Breast epithelium (tissue), 3 donors: ENCODE measurements around the gene MCL1.

ENCODE experiments used
- POLR2AphosphoS5 ChIP-seq, 3 donors: sonication (generic); formaldehyde crosslinking; IDR thresholded peaks; one replicate each; pipeline ENCODE4 v1.6.1; 2017; ENCODE audit warnings: antibody characterized with exemption in 3 of 3
- TF ChIP-seq, protein P1 (sequence below), 3 donors: fragments of 450-650 bp; IDR thresholded peaks; one replicate each; pipeline ENCODE4 v1.5.1; 2016 to 2017; ENCODE audit warnings: antibody characterized with exemption in 3 of 3, mild to moderate bottlenecking in 3 of 3, moderate library complexity in 3 of 3

DNA sequence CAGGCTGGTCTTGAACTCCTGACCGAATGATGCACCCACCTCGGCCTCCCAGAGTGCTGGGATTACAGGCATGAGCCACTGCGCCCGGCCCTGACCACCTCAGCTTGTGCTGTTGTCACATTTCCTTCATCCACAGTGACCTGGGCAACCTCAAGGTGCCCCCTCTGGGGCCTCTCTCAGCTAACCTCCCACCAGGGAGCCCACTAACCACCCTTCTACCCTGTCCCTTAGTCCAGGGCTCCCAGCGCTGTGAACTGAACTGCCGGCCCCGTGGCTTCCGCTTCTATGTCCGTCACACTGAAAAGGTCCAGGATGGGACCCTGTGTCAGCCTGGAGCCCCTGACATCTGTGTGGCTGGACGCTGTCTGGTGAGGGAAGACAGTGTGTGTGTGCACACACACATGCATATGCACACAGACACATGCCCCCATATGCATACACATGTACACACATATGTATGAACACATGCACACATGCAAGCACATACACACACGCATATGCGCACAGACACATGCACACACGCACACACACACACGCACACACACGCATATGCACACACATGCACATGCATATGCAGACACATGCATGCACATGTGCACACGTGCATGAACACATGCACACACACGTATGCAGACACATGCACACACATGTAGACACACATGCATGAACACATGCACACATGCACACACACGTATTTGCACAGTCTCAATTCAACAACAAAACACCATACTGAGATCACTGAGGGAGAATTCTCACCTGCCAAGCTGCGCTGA lies 24.0 kb downstream of the MCL1 start:
- TF ChIP-seq, protein P1, sequence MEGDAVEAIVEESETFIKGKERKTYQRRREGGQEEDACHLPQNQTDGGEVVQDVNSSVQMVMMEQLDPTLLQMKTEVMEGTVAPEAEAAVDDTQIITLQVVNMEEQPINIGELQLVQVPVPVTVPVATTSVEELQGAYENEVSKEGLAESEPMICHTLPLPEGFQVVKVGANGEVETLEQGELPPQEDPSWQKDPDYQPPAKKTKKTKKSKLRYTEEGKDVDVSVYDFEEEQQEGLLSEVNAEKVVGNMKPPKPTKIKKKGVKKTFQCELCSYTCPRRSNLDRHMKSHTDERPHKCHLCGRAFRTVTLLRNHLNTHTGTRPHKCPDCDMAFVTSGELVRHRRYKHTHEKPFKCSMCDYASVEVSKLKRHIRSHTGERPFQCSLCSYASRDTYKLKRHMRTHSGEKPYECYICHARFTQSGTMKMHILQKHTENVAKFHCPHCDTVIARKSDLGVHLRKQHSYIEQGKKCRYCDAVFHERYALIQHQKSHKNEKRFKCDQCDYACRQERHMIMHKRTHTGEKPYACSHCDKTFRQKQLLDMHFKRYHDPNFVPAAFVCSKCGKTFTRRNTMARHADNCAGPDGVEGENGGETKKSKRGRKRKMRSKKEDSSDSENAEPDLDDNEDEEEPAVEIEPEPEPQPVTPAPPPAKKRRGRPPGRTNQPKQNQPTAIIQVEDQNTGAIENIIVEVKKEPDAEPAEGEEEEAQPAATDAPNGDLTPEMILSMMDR (IDR thresholded peaks at IDR 0.05) = no peak
- peak in 1 of 3 donors; percentile 15 for TF ChIP-seq POLR2AphosphoS5 (IDR thresholded peaks at IDR 0.05)
